ENCODE results near the gene FFAR2. TPM values are rescaled to one million over a fixed set of nuclear protein-coding genes. Genes with fewer than 3 reads are reported as not detected.
"Not testable (repeated sequence)": the region's sequence is repeated elsewhere in the genome, so short reads cannot be mapped to it uniquely, and the experiment has no call there.

Gene FFAR2
- polyA plus RNA-seq (2013, experiment 1 of 4) = not detected
- not detected for polyA plus RNA-seq (2013, experiment 2 of 4)
- polyA plus RNA-seq (2013, experiment 3 of 4) = not detected
- not detected for polyA plus RNA-seq (2013, experiment 4 of 4)

DNA sequence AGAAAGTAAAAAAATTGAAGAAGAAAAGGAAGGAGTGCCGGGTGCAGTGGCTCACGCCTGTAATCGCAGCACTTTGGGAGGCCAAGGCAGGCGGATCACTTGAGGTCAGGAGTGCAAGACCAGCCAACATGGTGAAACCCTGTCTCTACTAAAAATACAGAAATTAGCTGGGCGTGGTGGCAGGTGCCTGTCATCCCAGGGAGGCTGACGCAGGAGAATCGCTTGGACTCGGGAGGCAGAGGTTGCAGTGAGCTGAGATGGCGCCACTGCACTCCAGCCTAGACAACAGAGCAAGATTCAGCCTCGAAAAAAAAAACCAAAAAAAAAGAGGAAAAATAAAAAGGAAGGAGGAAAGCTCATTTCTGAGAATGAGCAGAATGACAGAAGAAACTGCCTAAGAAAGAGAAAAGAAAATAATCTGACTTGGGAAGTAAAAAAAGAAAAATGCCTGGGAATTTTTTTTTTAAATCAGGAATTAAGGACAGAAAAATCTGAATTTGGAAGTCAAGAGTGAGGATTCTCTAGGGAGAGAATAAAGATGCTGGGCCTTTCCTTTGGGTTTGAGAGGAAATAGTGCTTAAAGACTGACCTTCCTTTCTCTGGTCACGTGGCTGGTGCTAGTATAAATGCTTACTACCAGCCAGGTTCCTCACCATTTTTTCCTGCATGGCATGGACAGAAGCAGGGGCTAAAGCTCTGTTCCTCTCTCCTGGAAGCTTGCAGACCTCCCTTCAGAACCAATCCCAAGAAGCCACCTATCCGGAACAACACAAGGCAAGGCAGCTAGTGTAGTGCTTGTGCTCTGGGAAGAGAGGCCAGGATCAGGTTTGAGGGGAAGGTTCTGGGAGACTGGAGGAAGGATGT, at the start of gene FFAR2:
Gene FFAR2, plus strand, starts transcription at position 652 of the 864 bp plus-strand sequence. CDS start 1,458 bp downstream, outside the sequence.
- H3K36me3 ChIP-seq (ENCODE audit: control insufficient read depth, insufficient read depth, low read length) = no peaks in the 10 kb centered on the region
- no peaks in the 10 kb centered on the region for H3K4me1 ChIP-seq (ENCODE audit: control insufficient read depth, insufficient read depth, low read length)
- H3K9me3 ChIP-seq (ENCODE audit: control insufficient read depth, low read length) = no peaks in the 10 kb centered on the region
- WGBS, 2 experiments = 88 to 92% methylated on average over 12 of the region's 12 CpGs
- no peaks in the 10 kb centered on the region for H3K27me3 ChIP-seq (ENCODE audit: control insufficient read depth, insufficient read depth, low read length, poor library complexity, severe bottlenecking)
- no peak within 1 kb of the TSS for H3K27ac ChIP-seq (ENCODE audit: insufficient read depth, low read depth, low read length, poor library complexity, severe bottlenecking)
- H3K4me3 ChIP-seq (ENCODE audit: insufficient read depth, low read depth, low read length) = no peak within 1 kb of the TSS

DNA sequence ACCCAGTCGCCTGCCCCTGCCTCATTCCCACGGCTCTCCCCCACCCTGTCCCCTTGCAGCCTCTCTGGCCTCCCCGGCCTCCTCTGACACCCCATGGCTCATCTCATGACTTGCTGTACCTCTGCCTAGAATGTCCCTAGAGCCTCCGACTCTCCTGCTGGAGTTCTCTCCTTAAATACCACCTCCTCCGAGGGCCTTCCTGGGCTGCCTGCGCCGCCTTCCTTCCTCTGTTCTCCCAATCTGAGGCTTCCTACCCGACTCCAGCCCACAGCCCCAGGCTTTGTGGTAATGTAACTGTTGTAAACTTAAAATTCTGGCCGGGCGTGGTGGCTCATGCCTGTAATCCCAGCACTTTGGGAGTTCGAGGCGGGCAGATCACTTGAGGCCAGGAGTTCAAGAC, 49.5 kb upstream of the FFAR2 start:
- H3K4me3 ChIP-seq (ENCODE audit: insufficient read depth, low read depth, low read length) = no peak overlapping the region
- 89 to 96% methylated on average over 12 of the region's 12 CpGs for WGBS, 2 experiments

DNA sequence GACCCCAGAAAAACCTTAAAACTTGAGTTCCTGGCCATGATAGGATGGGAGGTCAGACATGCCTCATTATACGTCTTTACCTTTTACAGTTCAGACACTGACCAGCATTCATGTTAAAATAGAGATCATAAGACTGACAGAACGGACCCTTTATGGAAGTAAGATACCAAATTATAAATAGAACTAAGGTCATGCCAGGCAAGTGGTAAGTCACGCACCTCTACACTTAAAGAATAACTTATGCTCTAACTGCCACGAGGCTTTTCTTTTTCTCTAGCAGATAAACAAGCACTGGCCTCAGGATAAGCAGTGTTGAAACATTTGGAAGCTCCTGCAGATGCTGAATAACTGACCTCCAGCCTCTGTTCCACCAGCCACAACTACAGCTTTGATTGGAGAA, 48.8 kb upstream of the FFAR2 start:
- H3K27ac ChIP-seq (ENCODE audit: insufficient read depth, low read depth, low read length, poor library complexity, severe bottlenecking) = no peak overlapping the region
- no peaks in the 10 kb centered on the region for H3K27me3 ChIP-seq (ENCODE audit: control insufficient read depth, insufficient read depth, low read length, poor library complexity, severe bottlenecking)
- no peaks in the 10 kb centered on the region for H3K4me1 ChIP-seq (ENCODE audit: control insufficient read depth, insufficient read depth, low read length)
- H3K36me3 ChIP-seq (ENCODE audit: control insufficient read depth, insufficient read depth, low read length) = no peaks in the 10 kb centered on the region
- 94 to 95% methylated on average over 4 of the region's 4 CpGs for WGBS, 2 experiments
- no peaks in the 10 kb centered on the region for H3K9me3 ChIP-seq (ENCODE audit: control insufficient read depth, low read length)
- no peak overlapping the region for H3K4me3 ChIP-seq (ENCODE audit: insufficient read depth, low read depth, low read length)

More for the DNA sequence above, 49.5 kb upstream of the FFAR2 start:
- Histone ChIP-seq H3K36me3 (ENCODE audit: control insufficient read depth, insufficient read depth, low read length) (no peaks in the 10 kb centered on the region), H3K27me3 (ENCODE audit: control insufficient read depth, insufficient read depth, low read length, poor library complexity, severe bottlenecking) (no peaks in the 10 kb centered on the region), H3K9me3 (ENCODE audit: control insufficient read depth, low read length) (no peaks in the 10 kb centered on the region), H3K27ac (ENCODE audit: insufficient read depth, low read depth, low read length, poor library complexity, severe bottlenecking) (no peak overlapping the region), H3K4me1 (ENCODE audit: control insufficient read depth, insufficient read depth, low read length) (no peaks in the 10 kb centered on the region)

- H3K27ac ChIP-seq (ENCODE audit: insufficient read depth, low read depth, low read length, poor library complexity, severe bottlenecking) = no peak overlapping the region
- WGBS, 2 experiments = 85 to 89% methylated on average over 10 of the region's 10 CpGs
- H3K27me3 ChIP-seq (ENCODE audit: control insufficient read depth, insufficient read depth, low read length, poor library complexity, severe bottlenecking) = no peaks in the 10 kb centered on the region
- no peaks in the 10 kb centered on the region for H3K9me3 ChIP-seq (ENCODE audit: control insufficient read depth, low read length)
- H3K4me3 ChIP-seq (ENCODE audit: insufficient read depth, low read depth, low read length) = no peak overlapping the region
- H3K4me1 ChIP-seq (ENCODE audit: control insufficient read depth, insufficient read depth, low read length) = no peaks in the 10 kb centered on the region
- H3K36me3 ChIP-seq (ENCODE audit: control insufficient read depth, insufficient read depth, low read length) = no peaks in the 10 kb centered on the region
Observed at GRCh38 chr19:35399948-35400772, 47.9 kb upstream of the FFAR2 start.

GRCh38 chr19:35400773-35401100, 47.3 kb upstream of the FFAR2 start:
- Histone ChIP-seq H3K27me3 (ENCODE audit: control insufficient read depth, insufficient read depth, low read length, poor library complexity, severe bottlenecking) (no peaks in the 10 kb centered on the region), H3K9me3 (ENCODE audit: control insufficient read depth, low read length) (no peaks in the 10 kb centered on the region), H3K4me3 (ENCODE audit: insufficient read depth, low read depth, low read length) (no peak overlapping the region), H3K4me1 (ENCODE audit: control insufficient read depth, insufficient read depth, low read length) (no peaks in the 10 kb centered on the region), H3K36me3 (ENCODE audit: control insufficient read depth, insufficient read depth, low read length) (no peaks in the 10 kb centered on the region), H3K27ac (ENCODE audit: insufficient read depth, low read depth, low read length, poor library complexity, severe bottlenecking) (no peak overlapping the region)
- 93 to 94% methylated on average over 7 of the region's 7 CpGs for WGBS, 2 experiments

- H3K27ac ChIP-seq (ENCODE audit: insufficient read depth, low read depth, low read length, poor library complexity, severe bottlenecking); H3K27me3 ChIP-seq (ENCODE audit: control insufficient read depth, insufficient read depth, low read length, poor library complexity, severe bottlenecking); H3K4me3 ChIP-seq (ENCODE audit: insufficient read depth, low read depth, low read length); H3K4me1 ChIP-seq (ENCODE audit: control insufficient read depth, insufficient read depth, low read length); H3K9me3 ChIP-seq (ENCODE audit: control insufficient read depth, low read length); H3K36me3 ChIP-seq (ENCODE audit: control insufficient read depth, insufficient read depth, low read length): not testable (repeated sequence)
- WGBS, 2 experiments = 87 to 91% methylated on average over 9 of the region's 9 CpGs
Observed at GRCh38 chr19:35401416-35401815, 46.6 kb upstream of the FFAR2 start.

DNA sequence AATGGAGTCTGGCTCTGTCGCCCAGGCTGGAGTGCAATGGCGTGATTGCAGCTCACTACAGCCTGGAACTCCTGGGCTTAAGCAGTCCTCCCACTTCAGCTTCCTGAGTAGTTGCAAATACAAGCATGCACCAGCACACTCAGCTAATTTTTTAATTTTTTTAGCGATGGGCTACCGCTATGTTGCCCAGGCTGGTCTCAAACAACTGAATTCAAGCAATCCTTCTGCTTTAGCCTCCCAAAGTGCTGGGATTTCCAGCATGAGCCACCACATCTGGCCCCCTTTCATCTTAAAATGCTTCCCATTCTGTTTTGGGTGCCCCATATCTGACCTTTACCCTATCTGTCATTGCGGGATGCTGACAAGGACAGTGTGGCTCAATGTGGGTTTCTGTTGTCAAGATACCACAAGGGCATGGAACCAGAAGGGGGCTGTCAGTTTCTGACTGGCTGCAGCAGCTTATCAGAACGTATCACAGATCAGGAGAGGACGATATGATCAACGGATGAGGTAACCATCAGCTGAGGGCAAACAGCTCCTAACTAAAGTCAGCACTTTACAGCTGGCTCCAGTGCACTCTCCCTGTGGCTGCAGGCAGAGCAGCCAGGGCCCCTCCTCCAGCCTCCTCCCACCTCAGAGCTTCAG, 44.8 kb upstream of the FFAR2 start:
- Histone ChIP-seq H3K9me3 (ENCODE audit: control insufficient read depth, low read length) (no peaks in the 10 kb centered on the region), H3K27ac (ENCODE audit: insufficient read depth, low read depth, low read length, poor library complexity, severe bottlenecking) (no peak overlapping the region), H3K4me3 (ENCODE audit: insufficient read depth, low read depth, low read length) (no peak overlapping the region), H3K36me3 (ENCODE audit: control insufficient read depth, insufficient read depth, low read length) (no peaks in the 10 kb centered on the region), H3K27me3 (ENCODE audit: control insufficient read depth, insufficient read depth, low read length, poor library complexity, severe bottlenecking) (no peaks in the 10 kb centered on the region), H3K4me1 (ENCODE audit: control insufficient read depth, insufficient read depth, low read length) (no peaks in the 10 kb centered on the region)
- WGBS, 2 experiments = 90 to 92% methylated on average over 8 of the region's 8 CpGs

DNA sequence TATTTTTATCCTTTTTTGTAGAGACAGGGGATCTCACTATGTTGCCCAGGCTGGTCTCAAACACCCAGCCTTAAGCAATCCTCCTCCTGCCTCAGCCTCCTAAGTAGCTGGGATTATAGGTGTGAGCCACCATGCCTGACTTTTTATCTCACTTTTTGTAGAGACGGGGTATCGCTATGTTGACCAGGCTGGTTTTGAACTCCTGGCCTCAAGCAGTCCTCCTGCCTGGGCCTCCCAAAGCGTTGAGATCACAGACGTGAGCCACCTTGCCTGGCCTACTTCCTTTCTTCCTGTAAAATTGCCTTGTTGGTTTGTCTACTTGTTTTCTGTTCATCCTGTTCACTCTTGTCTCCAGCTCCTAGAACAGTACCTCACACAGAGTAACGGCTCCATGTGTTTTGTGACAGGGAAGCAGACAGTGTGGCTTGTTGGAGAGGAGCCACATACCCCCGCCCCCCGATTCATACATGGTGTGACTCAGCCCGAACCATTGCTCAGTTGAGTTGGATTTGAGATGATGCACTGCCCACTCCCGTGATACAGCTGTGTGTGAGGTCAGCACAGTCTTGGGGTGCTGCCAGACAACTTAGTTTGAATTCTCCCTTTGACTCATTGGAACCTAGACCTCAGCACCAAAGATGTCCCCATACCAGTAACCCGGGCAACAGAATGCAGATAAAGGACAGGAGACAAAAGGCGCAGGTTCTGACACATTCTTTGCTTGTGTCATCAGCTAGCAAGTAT, 43.0 kb upstream of the FFAR2 start:
- Histone ChIP-seq H3K4me1 (ENCODE audit: control insufficient read depth, insufficient read depth, low read length) (no peaks in the 10 kb centered on the region), H3K27me3 (ENCODE audit: control insufficient read depth, insufficient read depth, low read length, poor library complexity, severe bottlenecking) (no peaks in the 10 kb centered on the region), H3K27ac (ENCODE audit: insufficient read depth, low read depth, low read length, poor library complexity, severe bottlenecking) (no peak overlapping the region), H3K4me3 (ENCODE audit: insufficient read depth, low read depth, low read length) (no peak overlapping the region), H3K36me3 (ENCODE audit: control insufficient read depth, insufficient read depth, low read length) (no peaks in the 10 kb centered on the region), H3K9me3 (ENCODE audit: control insufficient read depth, low read length) (no peaks in the 10 kb centered on the region)
- 87 to 92% methylated on average over 11 of the region's 11 CpGs for WGBS, 2 experiments

DNA sequence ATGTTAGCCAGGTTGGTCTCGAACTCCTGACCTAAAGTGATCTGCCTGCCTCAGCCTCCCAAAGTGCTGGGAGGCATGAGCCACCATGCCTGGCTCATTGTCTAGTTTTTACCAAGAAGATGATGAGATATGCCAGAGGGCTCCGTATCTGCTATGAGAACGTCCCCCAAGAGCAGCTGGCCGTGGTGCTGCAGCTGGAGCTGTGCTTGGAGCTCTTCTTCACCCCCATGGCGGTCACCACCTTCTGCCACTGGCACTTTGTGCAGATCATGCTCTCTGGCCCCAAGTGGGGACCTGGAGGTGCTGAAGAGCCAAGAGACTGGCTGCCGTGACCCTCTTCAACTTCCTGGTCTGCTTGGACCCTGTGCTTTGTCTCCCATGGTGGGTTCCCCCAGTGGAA, 40.4 kb upstream of the FFAR2 start:
- Histone ChIP-seq H3K27ac (ENCODE audit: insufficient read depth, low read depth, low read length, poor library complexity, severe bottlenecking) (no peak overlapping the region), H3K27me3 (ENCODE audit: control insufficient read depth, insufficient read depth, low read length, poor library complexity, severe bottlenecking) (no peaks in the 10 kb centered on the region), H3K36me3 (ENCODE audit: control insufficient read depth, insufficient read depth, low read length) (no peaks in the 10 kb centered on the region), H3K4me3 (ENCODE audit: insufficient read depth, low read depth, low read length) (no peak overlapping the region), H3K9me3 (ENCODE audit: control insufficient read depth, low read length) (no peaks in the 10 kb centered on the region), H3K4me1 (ENCODE audit: control insufficient read depth, insufficient read depth, low read length) (no peaks in the 10 kb centered on the region)
- 89 to 91% methylated on average over 6 of the region's 6 CpGs for WGBS, 2 experiments
